ENCODE results near the gene MIER2.

MIER2 gene

GRCh38 chr19:306151-306900, 38.3 kb downstream of the MIER2 start:
- no peak for DNase-seq

- no peak for DNase-seq
Observed at GRCh38 chr19:305240-306150, 39.1 kb downstream of the MIER2 start.

GRCh38 chr19:296476-297225, 47.9 kb downstream of the MIER2 start:
- no peak for DNase-seq

- no peak for DNase-seq
Observed at GRCh38 chr19:295687-296370, 48.8 kb downstream of the MIER2 start.

GRCh38 chr19:294946-295686, 49.5 kb downstream of the MIER2 start:
- DNase-seq: peak; percentile 66

- peak; percentile 45 for DNase-seq
Observed at GRCh38 chr19:294341-294945, 50.2 kb downstream of the MIER2 start.

- DNase-seq: no peak
Observed at GRCh38 chr19:293436-294110, 51.0 kb downstream of the MIER2 start.

- no peak for DNase-seq
Observed at GRCh38 chr19:292951-293350, 51.6 kb downstream of the MIER2 start.

GRCh38 chr19:292281-292884, 52.2 kb downstream of the MIER2 start:
- DNase-seq: no peak

- peak; percentile 53 for DNase-seq
Observed at GRCh38 chr19:291561-292280, 52.9 kb downstream of the MIER2 start.

- DNase-seq: peak; percentile 65
Observed at GRCh38 chr19:291006-291521, 53.5 kb downstream of the MIER2 start, which contains the start of gene PLPP2. Gene PLPP2, minus strand, starts transcription at chr19:291403. Its CDS starts 67 bp downstream, at chr19:291336.

GRCh38 chr19:290372-291005, 54.1 kb downstream of the MIER2 start:
- DNase-seq: peak; percentile 86

- peak; percentile 86 for DNase-seq
Observed at GRCh38 chr19:289651-290371, 54.8 kb downstream of the MIER2 start.

- DNase-seq: no peak
Observed at GRCh38 chr19:288911-289310, 55.7 kb downstream of the MIER2 start.

- DNase-seq: no peak
Observed at GRCh38 chr19:287381-287871, 57.2 kb downstream of the MIER2 start.

GRCh38 chr19:283395-283794, 61.2 kb downstream of the MIER2 start:
- DNase-seq: no peak

- no peak for DNase-seq
Observed at GRCh38 chr19:282501-282900, 62.1 kb downstream of the MIER2 start.

- DNase-seq: no peak
Observed at GRCh38 chr19:281992-282391, 62.6 kb downstream of the MIER2 start.

Data from NCI-H69 (cell line).